EH (cell line): ENCODE results near the gene DNTT.

ENCODE experiments used
- DNase-seq: peaks from one replicate; pipeline ENCODE4 v3.0.0-alpha.2; 2015; ENCODE audit warnings: low read depth

DNTT gene

GRCh38 chr10:96344178-96344577 is 39.9 kb downstream of the DNTT start:
- DNase-seq = no peak

GRCh38 chr10:96345222-96345621 is 41.0 kb downstream of the DNTT start:
- DNase-seq = no peak

- DNase-seq = no peak
These were observed 42.1 kb downstream of the DNTT start for GRCh38 chr10:96346295-96346694.

- DNase-seq = no peak
These were observed 47.8 kb downstream of the DNTT start for GRCh38 chr10:96352027-96352426.

GRCh38 chr10:96352582-96352981 is 48.3 kb downstream of the DNTT start:
- no peak for DNase-seq

GRCh38 chr10:96357038-96357620 is 52.9 kb downstream of the DNTT start:
- no peak for DNase-seq

- DNase-seq = no peak
These were observed 54.8 kb downstream of the DNTT start, which contains the start of gene OPALIN for GRCh38 chr10:96358851-96359540. OPALIN (minus strand) TSS chr10:96359002; CDS start chr10:96358896, 106 bp downstream.

- DNase-seq = no peak
These were observed 55.4 kb downstream of the DNTT start for GRCh38 chr10:96359616-96360015.

GRCh38 chr10:96360331-96360730 is 56.1 kb downstream of the DNTT start:
- no peak for DNase-seq

GRCh38 chr10:96360766-96361165 is 56.5 kb downstream of the DNTT start:
- DNase-seq = no peak

- no peak for DNase-seq
These were observed 61.3 kb downstream of the DNTT start for GRCh38 chr10:96365571-96365970.

- DNase-seq = peak; percentile 53
These were observed 62.3 kb downstream of the DNTT start for GRCh38 chr10:96366508-96366907.

GRCh38 chr10:96367470-96367869 is 63.2 kb downstream of the DNTT start:
- DNase-seq = no peak

GRCh38 chr10:96368971-96369370 is 64.7 kb downstream of the DNTT start:
- no peak for DNase-seq

- peak; percentile 4 for DNase-seq
These were observed 65.8 kb downstream of the DNTT start for GRCh38 chr10:96369890-96370583.

- peak; percentile 51 for DNase-seq
These were observed 66.4 kb downstream of the DNTT start for GRCh38 chr10:96370584-96371157.

GRCh38 chr10:96371356-96371755 is 67.1 kb downstream of the DNTT start:
- no peak for DNase-seq

- no peak for DNase-seq
These were observed 69.8 kb downstream of the DNTT start for GRCh38 chr10:96374004-96374403.

GRCh38 chr10:96374639-96374984 is 70.4 kb downstream of the DNTT start:
- no peak for DNase-seq

- DNase-seq = peak; percentile 87
These were observed 71.0 kb downstream of the DNTT start for GRCh38 chr10:96374985-96375830.

GRCh38 chr10:96376483-96376882 is 72.2 kb downstream of the DNTT start:
- no peak for DNase-seq

- peak; percentile 50 for DNase-seq
These were observed 73.6 kb downstream of the DNTT start for GRCh38 chr10:96377816-96378294.
